CD4-positive, alpha-beta T cell treated with Interferon alpha-2 for 1 hour (primary cell): ENCODE measurements around the gene RBP4.

Source experiments
- DNase-seq, 2 donors: peaks; one replicate each; pipeline ENCODE4 v3.0.0-alpha.2; 2020 to 2022

The RBP4 gene

GRCh38 chr10:93595378-93596161 lies 5.5 kb downstream of the RBP4 start:
- no peak for DNase-seq

- DNase-seq, result no peak
Observed at GRCh38 chr10:93594518-93594917, 6.5 kb downstream of the RBP4 start.

GRCh38 chr10:93593749-93594148 lies 7.3 kb downstream of the RBP4 start:
- DNase-seq, result no peak

GRCh38 chr10:93593254-93593653 lies 7.8 kb downstream of the RBP4 start:
- no peak for DNase-seq

- DNase-seq, result no peak
Observed at GRCh38 chr10:93591065-93591808, 9.8 kb downstream of the RBP4 start.

- DNase-seq, result no peak
Observed at GRCh38 chr10:93590638-93591037, 10.4 kb downstream of the RBP4 start.

GRCh38 chr10:93589648-93590562 lies 11.1 kb downstream of the RBP4 start:
- no peak for DNase-seq

GRCh38 chr10:93584445-93584844 lies 16.6 kb downstream of the RBP4 start:
- DNase-seq, result no peak

- no peak for DNase-seq
Observed at GRCh38 chr10:93580828-93581227, 20.2 kb downstream of the RBP4 start.

- no peak for DNase-seq
Observed at GRCh38 chr10:93579985-93580711, 20.9 kb downstream of the RBP4 start.

GRCh38 chr10:93579089-93579488 lies 21.9 kb downstream of the RBP4 start:
- DNase-seq, result no peak

GRCh38 chr10:93577565-93577964 lies 23.5 kb downstream of the RBP4 start:
- DNase-seq, result no peak

GRCh38 chr10:93576888-93577287 lies 24.1 kb downstream of the RBP4 start:
- no peak for DNase-seq

- no peak for DNase-seq
Observed at GRCh38 chr10:93573924-93574323, 27.1 kb downstream of the RBP4 start.

- peak in 1 of 2 donors; percentile 1 for DNase-seq
Observed at GRCh38 chr10:93573051-93573909, 27.8 kb downstream of the RBP4 start.

- DNase-seq, result no peak
Observed at GRCh38 chr10:93572606-93573005, 28.4 kb downstream of the RBP4 start.

- no peak for DNase-seq
Observed at GRCh38 chr10:93570383-93570782, 30.7 kb downstream of the RBP4 start.

GRCh38 chr10:93568105-93568390 lies 33.0 kb downstream of the RBP4 start:
- DNase-seq, result no peak

- DNase-seq, result no peak
Observed at GRCh38 chr10:93567277-93568104, 33.5 kb downstream of the RBP4 start.

- peak in 1 of 2 donors; percentile 13 for DNase-seq
Observed at GRCh38 chr10:93566435-93567276, 34.4 kb downstream of the RBP4 start, which contains the start of gene FFAR4. TSS of gene FFAR4 (plus strand) at chr10:93566665. CDS start at chr10:93566721, 56 bp downstream.
